MCF 10A (cell line): ENCODE results near the gene AKR1C1. TPM values are rescaled to one million over a fixed set of nuclear protein-coding genes. Genes with fewer than 3 reads are reported as not detected.
A peak's percentile ranks its signal among the peaks of the same experiment; 100 is the strongest.
"Not testable (repeated sequence)": the region's sequence is repeated elsewhere in the genome, so short reads cannot be mapped to it uniquely, and the experiment has no call there.

Source experiments
- BruUV-seq: library from RNA; stranded (reverse); fragments of 400-500 nt; replicated peaks from 2 replicates; lab custom pipeline; 2021; lab: Mats Ljungman, UMichigan
- CTCF ChIA-PET: fragments of 300-600 bp; sonication (Branson Sonifier 250); formaldehyde crosslinking; extraction: SDS; loops from one replicate; lab custom pipeline; 2021; ENCODE audit warnings: antibody characterized with exemption, inconsistent platforms; lab: Yijun Ruan, JAX
- POLR2A ChIA-PET: fragments of 300-600, 350-650 bp; sonication (Branson Sonifier 250); formaldehyde crosslinking; extraction: SDS; loops from one replicate; lab custom pipeline; 2020; ENCODE audit warnings: antibody characterized with exemption, inconsistent platforms; lab: Yijun Ruan, JAX
- DNase-seq: peaks from one replicate; pipeline ENCODE4 v3.0.0-alpha.2; 2018; ENCODE audit not compliant: unreplicated experiment
- H3K27ac Mint-ChIP-seq: one replicate; pipeline ENCODE4 v1.8.0; 2022; ENCODE audit warnings: mild to moderate bottlenecking, low read depth, mixed read lengths; ENCODE audit not compliant: unreplicated experiment
- H3K27me3 Mint-ChIP-seq: one replicate; pipeline ENCODE4 v1.8.0; 2022; ENCODE audit warnings: mixed read lengths; ENCODE audit not compliant: insufficient read depth, unreplicated experiment
- H3K36me3 Mint-ChIP-seq: one replicate; pipeline ENCODE4 v1.8.0; 2022; ENCODE audit warnings: mild to moderate bottlenecking, moderate library complexity, mixed read lengths; ENCODE audit not compliant: insufficient read depth, unreplicated experiment
- H3K4me1 Mint-ChIP-seq: one replicate; pipeline ENCODE4 v1.8.0; 2022; ENCODE audit warnings: mixed read lengths; ENCODE audit not compliant: insufficient read depth, unreplicated experiment
- H3K4me3 Mint-ChIP-seq: one replicate; pipeline ENCODE4 v1.8.0; 2022; ENCODE audit warnings: mild to moderate bottlenecking, moderate library complexity, mixed read lengths; ENCODE audit not compliant: unreplicated experiment
- H3K9me3 Mint-ChIP-seq: one replicate; pipeline ENCODE4 v1.8.0; 2022; ENCODE audit warnings: mixed read lengths; ENCODE audit not compliant: unreplicated experiment
- intact Hi-C: fragments of 100-400 bp; cut with micrococcal nuclease; formaldehyde crosslinking; loops from 2 replicates; pipeline ENCODE4 v1.14.1; 2022
- total RNA-seq: library from RNA; stranded (reverse); gene quantifications from 2 replicates; pipeline ENCODE4 v1.2.3, GENCODE V29; 2022
- TF ChIP-seq, protein P1 (sequence below): fragments of 200-600 bp; IDR thresholded peaks from one replicate; pipeline ENCODE4 v1.8.0; 2022; ENCODE audit warnings: antibody characterized with exemption, mild to moderate bottlenecking; ENCODE audit not compliant: unreplicated experiment

Gene AKR1C1
- total RNA-seq, 1 experiment from 2014 or later = 4.3 TPM

DNA sequence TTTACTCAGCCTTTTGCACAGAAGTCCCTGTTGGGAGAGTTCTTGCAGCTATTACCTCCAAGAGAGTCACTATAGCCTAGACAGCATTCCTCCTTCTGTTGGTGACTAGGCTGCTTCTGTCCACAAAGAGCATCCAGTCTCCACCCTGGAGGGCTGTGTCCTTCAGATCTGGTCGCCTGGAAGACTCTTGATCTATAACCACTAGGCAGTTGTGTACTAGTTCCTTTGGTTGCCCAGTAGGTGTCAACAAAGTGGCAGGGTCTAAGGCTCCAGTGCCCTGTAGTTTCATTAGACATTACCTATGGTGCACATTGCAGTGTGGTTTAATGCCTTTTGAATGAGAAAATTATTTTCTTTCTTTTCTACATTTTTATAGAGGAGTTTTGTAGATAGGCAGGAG is 51.7 kb downstream of the AKR1C1 start:
- peaks cover 28% of the 10 kb centered on the region for H3K4me1 Mint-ChIP-seq
- TF ChIP-seq, protein P1, sequence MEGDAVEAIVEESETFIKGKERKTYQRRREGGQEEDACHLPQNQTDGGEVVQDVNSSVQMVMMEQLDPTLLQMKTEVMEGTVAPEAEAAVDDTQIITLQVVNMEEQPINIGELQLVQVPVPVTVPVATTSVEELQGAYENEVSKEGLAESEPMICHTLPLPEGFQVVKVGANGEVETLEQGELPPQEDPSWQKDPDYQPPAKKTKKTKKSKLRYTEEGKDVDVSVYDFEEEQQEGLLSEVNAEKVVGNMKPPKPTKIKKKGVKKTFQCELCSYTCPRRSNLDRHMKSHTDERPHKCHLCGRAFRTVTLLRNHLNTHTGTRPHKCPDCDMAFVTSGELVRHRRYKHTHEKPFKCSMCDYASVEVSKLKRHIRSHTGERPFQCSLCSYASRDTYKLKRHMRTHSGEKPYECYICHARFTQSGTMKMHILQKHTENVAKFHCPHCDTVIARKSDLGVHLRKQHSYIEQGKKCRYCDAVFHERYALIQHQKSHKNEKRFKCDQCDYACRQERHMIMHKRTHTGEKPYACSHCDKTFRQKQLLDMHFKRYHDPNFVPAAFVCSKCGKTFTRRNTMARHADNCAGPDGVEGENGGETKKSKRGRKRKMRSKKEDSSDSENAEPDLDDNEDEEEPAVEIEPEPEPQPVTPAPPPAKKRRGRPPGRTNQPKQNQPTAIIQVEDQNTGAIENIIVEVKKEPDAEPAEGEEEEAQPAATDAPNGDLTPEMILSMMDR = peak; percentile 30
- ChIA-PET CTCF (no interaction called here), POLR2A (interaction anchor here (1.1 kb wide), 1 partner anchor 79 kb away, joined by 4 read pairs; the partner anchor contains the start of gene AKR1C3)
- no peak overlapping the region for H3K27ac Mint-ChIP-seq
- intact Hi-C loops = loop anchor here (1.0 to 5.0 kb wide), 3 partner anchors 79 to 417 kb away; partner anchors contain the start of gene AKR1C3
- H3K9me3 Mint-ChIP-seq = no peaks in the 10 kb centered on the region
- no peak overlapping the region for H3K4me3 Mint-ChIP-seq
- peak; percentile 45 for DNase-seq
- H3K27me3 Mint-ChIP-seq = no peaks in the 10 kb centered on the region
- H3K36me3 Mint-ChIP-seq = no peaks in the 10 kb centered on the region
- no TSS peak for BruUV-seq

DNA sequence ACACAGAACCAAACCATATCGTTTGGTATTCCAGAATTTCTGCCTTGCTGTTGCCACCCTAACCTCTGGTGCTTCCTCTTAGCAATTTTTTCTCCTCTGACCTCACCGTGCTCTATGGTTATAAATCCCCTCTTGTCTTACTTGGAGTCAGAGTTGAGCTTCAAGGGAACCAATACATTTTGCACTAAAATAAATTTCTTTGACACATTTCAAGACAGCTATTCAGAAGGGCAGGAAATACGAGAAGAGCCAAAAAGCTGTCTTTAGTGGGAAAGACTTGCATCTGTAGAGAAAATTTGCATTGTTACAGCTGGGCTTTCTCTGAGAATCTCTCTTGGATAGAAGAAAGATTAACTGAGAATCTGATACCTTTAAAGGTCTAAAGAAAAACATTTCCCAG is 54.9 kb downstream of the AKR1C1 start:
- Mint-ChIP-seq H3K36me3 (no peaks in the 10 kb centered on the region), H3K9me3 (no peaks in the 10 kb centered on the region), H3K27ac (peak overlapping the region; percentile 58), H3K27me3 (no peaks in the 10 kb centered on the region), H3K4me3 (no peak overlapping the region), H3K4me1 (peaks cover 47% of the 10 kb centered on the region)
- CTCF ChIA-PET = interaction anchor here (0.8 to 1.2 kb wide), 3 partner anchors 75 to 379 kb away, joined by 3 to 4 read pairs (median 4); no protein-coding TSS in a partner anchor
- TF ChIP-seq, protein P1 = no peak
- POLR2A ChIA-PET = interaction anchor here (1.2 kb wide), 1 partner anchor 77 kb away, joined by 3 read pairs; no protein-coding TSS in a partner anchor
- DNase-seq = no peak
- no TSS peak for BruUV-seq
- intact Hi-C loops = loop anchor here (5.0 kb wide), 1 partner anchor 414 kb away; no protein-coding TSS in a partner anchor

DNA sequence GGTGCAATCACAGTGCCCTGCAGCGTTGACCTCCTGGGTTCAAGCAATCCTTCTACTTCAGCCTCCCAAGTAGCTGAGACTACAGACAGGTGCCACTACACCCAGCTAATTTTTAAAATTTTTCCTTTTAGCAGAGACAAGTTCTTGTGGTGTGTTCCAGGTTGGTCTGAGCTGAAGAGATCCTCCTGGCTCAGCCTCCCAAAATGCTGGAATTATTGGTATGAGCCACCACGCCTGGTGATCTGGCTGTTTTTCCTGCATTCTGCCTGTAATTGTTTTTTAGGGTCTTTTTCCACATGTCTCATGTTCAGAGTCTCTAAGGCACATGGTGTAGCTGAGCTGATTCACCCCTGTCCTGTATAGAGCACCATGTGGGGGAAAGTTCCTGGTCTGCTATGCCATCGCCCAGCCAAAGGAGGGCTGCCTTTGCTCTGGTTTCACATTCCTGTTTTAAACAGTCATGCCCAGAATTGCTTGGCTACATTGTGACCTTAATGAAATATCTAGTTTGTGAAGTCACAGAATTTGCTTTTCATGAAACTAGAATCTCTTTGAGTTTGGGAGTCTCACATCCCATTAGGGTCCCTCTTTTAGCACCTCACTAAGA is 55.6 kb downstream of the AKR1C1 start:
- not testable (repeated sequence) for BruUV-seq, H3K4me3 Mint-ChIP-seq, H3K27me3 Mint-ChIP-seq, H3K36me3 Mint-ChIP-seq, H3K9me3 Mint-ChIP-seq
- TF ChIP-seq, protein P1 = peak; percentile 22
- peak; percentile 57 for DNase-seq
- intact Hi-C loops = loop anchor here (1.0 to 5.0 kb wide), 4 partner anchors 76 to 414 kb away; partner anchors contain the start of gene AKR1C3
- CTCF ChIA-PET = interaction anchor here (0.8 to 1.2 kb wide), 3 partner anchors 74 to 378 kb away, joined by 3 to 4 read pairs (median 4); no protein-coding TSS in a partner anchor
- Mint-ChIP-seq H3K27ac (peak overlapping the region; percentile 58), H3K4me1 (peaks cover 43% of the 10 kb centered on the region)
- POLR2A ChIA-PET = interaction anchor here (1.2 kb wide), 1 partner anchor 76 kb away, joined by 3 read pairs; no protein-coding TSS in a partner anchor

DNA sequence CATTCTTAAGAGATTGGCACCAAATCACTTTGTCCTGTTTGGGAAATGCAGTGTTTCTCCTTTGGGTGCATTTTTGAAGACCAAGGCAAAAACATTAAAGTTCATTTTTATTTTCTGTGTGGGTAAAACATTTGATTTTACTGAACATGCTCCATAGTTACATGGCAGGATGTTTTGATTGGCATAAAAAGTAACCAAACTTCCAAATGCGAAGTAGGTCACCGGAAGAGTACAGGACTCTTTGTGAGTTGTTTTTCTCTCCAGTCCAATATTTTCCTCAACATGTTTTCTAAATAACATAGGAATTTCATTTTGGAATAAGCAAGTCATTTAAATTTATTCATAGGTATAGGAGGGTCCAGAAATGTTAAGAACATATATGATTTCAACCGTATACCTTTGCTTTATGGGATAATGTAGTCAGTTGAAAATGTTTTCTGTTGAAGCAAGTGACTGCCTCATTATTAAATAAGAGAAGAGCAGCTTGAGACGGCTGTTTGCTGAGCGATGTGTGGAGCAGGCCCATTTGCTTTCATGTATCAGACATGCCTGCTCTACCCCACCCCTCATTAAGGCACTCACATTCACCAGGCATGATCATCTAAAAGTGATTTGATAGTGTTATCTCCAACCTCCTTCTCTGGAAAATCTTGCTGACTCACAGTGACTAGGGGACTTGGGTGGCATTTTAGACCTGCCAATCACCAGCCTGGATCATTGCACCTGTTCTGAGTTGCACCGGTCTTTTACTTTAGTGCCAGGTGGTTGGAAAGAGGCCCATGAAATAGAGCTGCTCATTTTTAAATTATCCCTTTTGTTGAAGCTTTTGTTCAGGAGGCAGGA is 56.8 kb downstream of the AKR1C1 start:
- H3K36me3 Mint-ChIP-seq, H3K27me3 Mint-ChIP-seq, H3K27ac Mint-ChIP-seq, BruUV-seq, DNase-seq, H3K4me3 Mint-ChIP-seq, CTCF ChIA-PET, H3K9me3 Mint-ChIP-seq: not testable (repeated sequence)
- intact Hi-C loops = loop anchor here (1.0 to 5.0 kb wide), 4 partner anchors 74 to 412 kb away; partner anchors contain the start of gene AKR1C3
- POLR2A ChIA-PET = interaction anchor here (0.6 to 1.3 kb wide), 2 partner anchors 74 to 75 kb away, joined by 3 to 5 read pairs; no protein-coding TSS in a partner anchor
- H3K4me1 Mint-ChIP-seq = peaks cover 41% of the 10 kb centered on the region

DNA sequence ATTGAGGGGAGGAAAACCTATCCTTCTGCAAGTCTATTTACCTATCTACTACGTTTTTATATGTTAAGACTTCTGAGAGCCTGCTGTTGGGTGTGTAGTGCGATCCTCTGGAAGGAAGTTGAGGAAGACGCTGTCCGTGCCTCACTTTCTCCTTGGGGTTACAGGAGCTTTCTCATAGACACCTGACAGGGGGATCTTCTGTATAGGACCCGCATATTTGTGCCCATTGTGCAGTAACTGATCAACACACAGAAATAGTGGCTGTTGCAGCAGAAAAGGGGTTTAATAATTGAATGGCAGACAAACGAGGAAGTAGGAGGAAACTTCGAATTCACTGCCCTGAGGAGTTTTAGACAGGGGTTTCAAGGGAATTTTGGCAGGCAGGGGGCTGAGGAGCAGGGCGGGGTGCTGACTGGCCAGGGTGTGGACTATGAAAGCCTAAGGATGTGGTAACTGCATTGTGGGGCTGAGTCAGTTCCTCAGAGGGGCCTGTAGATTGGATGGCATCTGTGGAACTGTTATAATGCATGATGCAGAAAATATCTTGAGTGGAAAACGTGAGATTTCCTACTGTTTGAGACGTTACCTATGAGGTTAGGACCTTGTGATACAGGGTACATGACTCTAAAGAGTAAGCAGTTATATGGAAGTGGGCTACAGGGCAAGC is 58.5 kb downstream of the AKR1C1 start:
- H3K4me3 Mint-ChIP-seq = not testable (repeated sequence)

More for the DNA sequence above, 58.5 kb downstream of the AKR1C1 start:
- H3K4me1 Mint-ChIP-seq = peaks cover 54% of the 10 kb centered on the region
- H3K9me3 Mint-ChIP-seq, intact Hi-C loops, BruUV-seq, H3K27me3 Mint-ChIP-seq, DNase-seq, CTCF ChIA-PET, H3K36me3 Mint-ChIP-seq: not testable (repeated sequence)
- peak overlapping the region; percentile 68 for H3K27ac Mint-ChIP-seq
- POLR2A ChIA-PET = interaction anchor here (1.4 to 1.7 kb wide), 3 partner anchors 9 to 74 kb away, joined by 3 to 5 read pairs (median 4); no protein-coding TSS in a partner anchor
